Stimulated activated CD4-positive, alpha-beta T cell treated with anti-CD3 and anti-CD28 coated beads, Interleukin-1b, Interleukin-23, amount 100 ng/mL, for 4 hours (primary cell): Measurements from ENCODE around the gene EGFLAM.
A peak's percentile ranks its signal among the peaks of the same experiment; 100 is the strongest.
"Not testable (repeated sequence)": the region's sequence is repeated elsewhere in the genome, so short reads cannot be mapped to it uniquely, and the experiment has no call there.

ENCODE experiments used
- DNase-seq, 2 donors: peaks; one replicate each; pipeline ENCODE4 v3.0.0-alpha.2; 2020; ENCODE audit warnings: low read depth in 2 of 2

Gene EGFLAM

DNA sequence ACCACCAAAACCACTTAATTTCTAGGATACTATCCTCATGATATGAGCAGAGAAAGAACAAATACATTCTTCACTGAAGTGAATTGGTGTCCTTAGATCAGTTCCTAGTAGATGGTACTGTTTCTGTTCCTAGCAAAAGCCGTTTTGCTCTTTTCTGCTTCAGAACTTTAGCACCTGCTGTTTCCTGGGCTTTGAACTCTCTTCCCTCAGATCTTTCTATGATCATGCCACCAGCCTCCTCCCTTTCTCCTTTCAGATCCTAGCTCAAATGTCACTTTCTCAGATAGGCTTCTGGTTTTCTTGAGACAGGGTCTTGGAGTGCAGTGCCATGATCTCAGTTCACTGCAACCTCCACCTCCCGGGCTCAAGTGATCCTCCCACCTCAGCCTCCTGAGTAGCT is 118.0 kb downstream of the EGFLAM start:
- no peak for DNase-seq

DNA sequence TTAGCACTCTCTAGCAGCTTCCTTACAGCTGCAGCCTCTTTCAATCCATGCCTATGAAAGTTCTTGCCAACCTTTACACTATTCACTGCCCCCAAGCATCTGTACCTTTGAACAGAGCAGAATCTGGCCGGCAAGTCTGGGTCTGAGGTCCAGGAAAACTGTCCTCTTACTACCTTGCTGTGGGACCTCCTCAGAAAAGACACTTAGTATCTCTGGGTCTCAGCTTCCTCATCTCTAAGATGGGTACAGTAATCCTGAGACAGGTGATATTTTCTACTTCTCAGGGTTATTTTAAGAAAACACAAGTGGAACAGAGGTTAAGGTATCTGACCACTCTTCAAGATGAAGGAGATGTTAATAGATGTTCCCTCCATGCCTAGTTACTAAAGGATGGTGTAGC is 120.2 kb downstream of the EGFLAM start:
- DNase-seq: no peak

- DNase-seq: no peak
Measured at GRCh38 chr5:38379350-38379937, 121.1 kb downstream of the EGFLAM start.

DNA sequence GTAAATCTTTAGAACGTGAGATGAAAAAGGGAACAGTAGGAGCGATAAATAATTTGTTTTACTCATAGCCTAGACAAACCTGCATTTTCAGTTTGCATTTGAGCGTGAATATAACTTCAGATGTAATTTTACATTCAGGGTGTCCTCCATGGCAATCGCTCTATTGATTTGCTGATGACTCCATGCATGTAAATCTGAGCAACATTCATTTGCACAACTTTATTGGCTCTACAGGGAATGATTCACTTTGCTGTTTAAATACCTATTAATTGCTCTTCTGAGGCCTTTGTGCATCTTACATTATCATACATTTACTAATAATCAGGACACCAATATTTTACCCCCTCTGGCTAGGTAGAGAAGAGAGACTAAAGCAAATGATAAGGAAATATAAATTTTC is 122.2 kb downstream of the EGFLAM start:
- no peak for DNase-seq

DNA sequence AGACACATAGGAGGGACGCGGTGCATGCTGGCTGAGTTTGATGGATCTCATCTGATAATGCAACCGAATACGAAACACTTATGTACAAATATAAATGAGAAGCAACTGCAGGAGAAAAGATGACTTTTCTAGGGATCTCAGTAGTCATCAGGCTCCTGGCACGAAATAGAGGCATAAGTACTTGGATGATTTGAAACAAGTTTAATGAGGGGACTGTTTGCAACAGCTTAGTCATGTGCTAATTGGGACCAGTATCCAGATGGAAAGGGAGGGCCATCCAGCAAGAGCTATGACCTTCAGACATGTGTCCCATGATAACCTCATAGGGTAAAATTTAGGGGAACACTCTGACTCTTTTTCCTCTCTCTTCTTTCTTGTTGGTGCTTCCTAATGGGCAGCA is 123.0 kb downstream of the EGFLAM start:
- no peak for DNase-seq

- DNase-seq: peak; percentile 11 to 21
Measured at GRCh38 chr5:38382898-38383297, 124.5 kb downstream of the EGFLAM start.

GRCh38 chr5:38383701-38384100 is 125.3 kb downstream of the EGFLAM start:
- DNase-seq: no peak

GRCh38 chr5:38384396-38384795 is 126.0 kb downstream of the EGFLAM start:
- no peak for DNase-seq

DNA sequence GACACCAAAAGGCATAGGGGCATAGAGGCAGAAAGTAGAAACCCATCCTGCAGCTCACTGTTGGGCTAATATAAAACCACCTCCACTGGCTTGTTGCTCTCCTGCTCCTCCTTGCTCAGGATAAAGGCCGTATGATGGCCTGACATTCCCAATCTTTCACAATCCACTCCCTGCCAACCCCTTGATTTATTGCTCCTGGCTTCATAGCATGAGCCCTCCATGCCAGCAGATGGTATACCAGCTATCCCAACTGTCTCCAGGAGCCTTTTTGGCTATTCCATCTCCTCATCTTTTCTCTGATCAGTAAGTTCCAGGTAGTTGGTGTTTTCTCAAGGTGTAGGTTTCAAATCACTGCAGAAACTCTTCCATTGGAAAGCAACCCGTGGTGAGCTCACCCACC is 128.8 kb downstream of the EGFLAM start:
- DNase-seq: no peak

DNA sequence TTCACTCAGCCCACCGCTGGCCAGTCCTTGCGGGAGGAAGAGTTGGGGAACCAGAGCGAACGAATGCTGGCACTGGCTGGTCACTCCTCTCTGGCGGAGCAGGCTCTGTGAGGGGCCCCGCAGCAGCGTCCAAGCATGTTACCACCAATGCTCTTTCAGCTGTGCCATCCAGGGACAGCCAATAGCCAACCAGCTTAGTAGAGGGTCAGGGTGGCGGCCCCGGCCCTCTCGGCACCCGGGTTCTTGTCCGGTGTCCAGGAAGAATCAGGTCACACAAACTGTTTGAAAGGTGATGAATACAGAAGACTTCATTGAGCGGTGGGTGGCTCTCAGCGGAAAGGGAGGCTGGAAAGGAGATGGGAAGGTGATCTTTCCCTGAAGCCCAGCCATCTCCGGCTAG is 135.3 kb downstream of the EGFLAM start:
- no peak for DNase-seq

GRCh38 chr5:38396766-38397165 is 138.4 kb downstream of the EGFLAM start:
- DNase-seq: no peak

DNA sequence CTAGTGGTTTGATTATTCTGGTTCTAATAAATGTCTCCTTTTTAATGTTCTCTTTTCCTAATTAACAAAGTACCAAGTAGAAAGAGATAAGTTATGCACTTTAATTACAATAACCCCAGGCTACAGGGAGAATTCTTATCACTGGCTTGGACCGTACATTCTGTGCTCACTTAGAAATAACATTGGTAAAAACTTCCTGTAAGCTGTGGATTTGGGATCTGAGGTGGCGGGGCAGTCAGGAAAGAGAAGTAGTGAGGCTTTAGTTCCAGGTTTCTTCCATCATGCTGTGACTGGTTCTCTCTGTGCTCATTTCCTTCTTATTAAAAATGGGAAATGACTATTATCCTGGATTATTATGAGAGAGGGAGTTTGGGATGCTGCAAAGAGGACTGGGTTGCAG is 142.0 kb downstream of the EGFLAM start:
- DNase-seq: no peak

DNA sequence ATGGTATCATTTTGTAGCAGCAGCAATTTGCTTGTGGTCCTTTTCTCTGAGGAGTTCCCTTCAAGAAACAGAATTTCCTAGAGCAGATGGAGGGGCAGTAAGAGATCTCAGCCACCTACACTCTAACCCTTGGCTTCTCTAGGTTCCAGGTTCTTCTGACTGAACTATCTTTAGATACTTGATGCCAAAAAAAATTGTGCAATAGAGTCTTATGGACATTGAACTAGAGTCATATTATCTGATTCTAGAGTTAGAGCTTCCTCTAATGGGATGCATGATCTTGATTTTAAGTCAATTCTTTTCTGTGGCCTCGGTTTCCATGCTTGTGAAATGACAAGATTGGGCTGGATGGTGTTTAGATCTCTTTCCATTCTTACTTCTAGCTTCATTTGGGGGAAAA is 142.8 kb downstream of the EGFLAM start:
- DNase-seq: no peak

DNA sequence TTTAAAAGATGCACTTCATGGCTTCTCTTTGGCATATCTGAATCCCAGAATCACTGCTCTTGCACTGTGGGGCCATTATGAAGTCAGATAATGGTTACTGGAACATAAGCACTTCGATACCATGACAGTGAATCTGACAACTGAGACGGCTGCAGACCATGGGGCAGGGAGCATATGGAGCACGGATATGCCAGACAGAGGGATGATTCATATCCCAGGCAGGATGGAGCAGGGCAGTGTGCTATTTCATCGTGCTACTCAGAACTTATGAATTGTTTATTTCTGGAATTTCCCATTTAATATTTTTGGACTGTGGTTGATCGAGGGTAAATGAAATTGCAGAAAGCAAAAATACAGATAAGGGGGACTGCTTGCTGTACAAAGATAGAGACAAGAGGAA is 145.0 kb downstream of the EGFLAM start:
- no peak for DNase-seq

DNA sequence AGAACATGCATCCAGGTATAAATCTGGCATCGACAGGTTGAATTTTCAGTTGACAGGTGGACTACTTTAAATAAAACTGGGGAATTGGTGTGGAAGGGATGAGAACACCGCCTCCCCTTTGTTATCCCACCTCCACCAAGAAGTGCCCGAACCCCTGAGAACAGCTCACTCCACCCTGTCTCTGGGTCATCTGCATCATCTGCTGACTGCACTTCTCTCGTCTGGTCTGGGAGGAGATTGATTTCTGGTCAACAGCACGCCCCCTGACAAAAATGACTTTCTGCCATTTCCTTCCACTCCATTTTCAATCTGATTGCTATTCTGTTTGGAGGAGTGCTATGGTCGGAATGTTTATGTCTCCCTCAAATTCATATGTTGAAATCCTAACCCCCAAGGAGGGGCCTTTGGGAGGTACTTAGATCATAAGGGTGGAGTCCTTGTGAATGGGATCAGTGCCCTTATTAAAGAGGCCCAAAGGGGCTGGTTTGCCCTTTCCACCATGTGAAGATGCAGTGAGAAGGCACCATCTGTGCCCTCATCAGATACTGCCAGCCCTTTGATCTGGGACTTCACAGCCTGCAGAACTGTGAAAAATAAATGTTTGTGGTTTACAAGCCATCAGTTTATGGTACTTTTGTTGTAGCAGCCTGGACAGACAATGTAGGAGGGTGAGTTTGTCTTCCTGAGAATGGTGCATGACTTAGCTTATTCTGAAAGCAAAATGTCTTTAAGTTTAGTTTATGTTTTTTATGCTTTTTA is 145.7 kb downstream of the EGFLAM start:
- no peak for DNase-seq

DNA sequence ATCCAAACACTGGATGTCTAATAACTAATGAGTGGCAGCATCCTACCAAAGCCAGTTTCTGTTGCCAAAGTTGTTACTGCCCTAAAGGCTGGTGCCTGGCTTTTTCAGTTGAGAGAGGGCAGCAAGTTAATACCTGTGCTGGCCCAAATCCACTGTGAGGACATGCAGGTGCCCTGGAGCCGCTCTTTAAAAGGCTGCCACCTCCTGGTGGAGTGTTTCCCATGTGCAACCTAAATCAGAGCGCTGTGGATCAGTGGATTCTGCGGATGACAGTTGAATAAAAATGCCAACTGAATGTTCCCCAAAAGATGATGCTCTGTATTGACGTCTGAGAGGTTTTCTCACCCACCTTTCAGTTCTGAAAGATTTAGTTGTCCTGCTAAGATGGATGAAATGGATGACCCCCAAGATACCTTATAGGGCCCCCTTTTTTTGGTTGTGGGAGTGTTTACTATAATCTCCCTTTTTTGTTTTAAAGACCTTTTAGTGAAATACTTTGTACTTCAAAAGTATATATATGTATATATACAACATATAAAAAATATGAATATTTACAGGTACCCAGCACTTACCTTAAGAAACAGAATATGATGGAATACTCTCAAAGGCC is 146.4 kb downstream of the EGFLAM start:
- DNase-seq: no peak

- DNase-seq: no peak
Measured at GRCh38 chr5:38408446-38409198, 150.3 kb downstream of the EGFLAM start.

DNA sequence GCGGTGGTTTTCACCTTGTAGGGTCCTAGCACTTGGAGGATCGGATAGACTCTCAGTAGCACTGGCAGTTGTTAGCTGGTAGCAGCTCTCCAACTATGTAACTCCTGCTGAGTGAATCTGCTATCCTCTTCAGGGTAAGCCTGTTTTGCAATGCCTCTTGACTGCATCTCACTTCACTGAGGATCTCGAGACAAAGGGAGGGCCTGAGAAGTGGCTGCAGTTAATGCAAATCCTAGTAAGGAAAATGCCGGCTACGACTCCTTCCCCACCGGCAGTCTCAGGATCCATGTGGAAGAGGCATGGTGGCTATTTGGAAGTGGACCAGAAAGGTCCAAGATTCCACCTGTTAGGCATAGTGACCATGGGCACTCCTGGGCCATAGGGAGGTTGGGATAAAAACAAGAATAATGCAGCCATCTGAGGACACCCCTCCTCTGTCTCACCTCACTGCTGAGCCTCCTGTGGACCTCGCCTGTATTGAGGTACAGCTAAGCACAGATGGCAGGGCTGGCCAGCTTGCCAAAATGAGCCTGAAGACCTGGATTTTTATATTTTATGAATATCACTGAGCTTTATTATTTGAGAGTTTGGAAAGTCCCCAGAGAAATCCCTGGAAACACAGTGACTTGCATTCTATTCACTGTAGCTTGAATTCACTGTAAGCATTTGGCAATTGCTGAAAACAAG is 152.1 kb downstream of the EGFLAM start:
- DNase-seq: no peak

GRCh38 chr5:38413696-38414095 is 155.3 kb downstream of the EGFLAM start:
- no peak for DNase-seq

GRCh38 chr5:38414348-38414747 is 156.0 kb downstream of the EGFLAM start:
- DNase-seq: no peak

DNA sequence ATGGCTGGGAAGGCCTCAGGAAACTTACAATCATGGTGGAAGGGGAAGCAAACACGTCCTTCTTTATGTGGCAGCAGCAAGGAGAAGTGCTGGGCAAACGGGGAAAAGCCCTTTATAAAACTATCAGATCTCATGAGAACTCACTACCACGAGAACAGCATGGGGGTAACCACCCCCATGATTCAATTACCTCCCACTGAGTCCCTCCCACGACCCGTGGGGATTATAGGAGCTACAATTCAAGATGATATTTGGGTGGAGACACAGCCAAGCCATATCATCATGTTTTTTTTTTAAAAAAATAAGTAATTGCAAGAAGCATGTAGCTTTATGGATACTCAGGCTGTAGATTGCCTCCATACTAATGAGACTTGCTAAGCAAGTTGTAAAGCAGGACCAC is 157.4 kb downstream of the EGFLAM start:
- DNase-seq: not testable (repeated sequence)

- no peak for DNase-seq
Measured at GRCh38 chr5:38417658-38418017, 159.3 kb downstream of the EGFLAM start.
